ENCODE results near the gene MAGEC3. TPM values are rescaled to one million over a fixed set of nuclear protein-coding genes. Genes with fewer than 3 reads are reported as not detected.

The MAGEC3 gene
- total RNA-seq, 4 donors from 2014 or later, result not detected

DNA sequence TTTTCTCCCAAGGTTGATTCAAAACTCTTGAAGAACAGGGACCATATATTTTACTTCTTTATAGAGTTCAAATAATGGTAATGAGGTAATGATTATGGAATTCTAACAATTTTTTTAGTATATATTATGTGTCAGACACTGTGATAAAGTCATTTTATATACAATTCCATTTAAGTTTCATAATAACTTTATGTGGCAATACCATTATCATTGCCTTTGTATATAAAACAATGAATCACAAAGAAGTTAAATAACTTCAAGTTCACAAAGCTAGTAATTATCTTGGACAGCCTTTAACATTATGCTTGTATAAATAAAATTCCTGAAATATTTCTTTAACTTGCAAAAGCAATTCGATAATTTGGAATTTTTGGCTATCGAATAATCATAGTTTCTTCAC is 86.2 kb downstream of the MAGEC3 start:
- H3K36me3 ChIP-seq, result no peaks in the 10 kb centered on the region
- intact Hi-C loops (cut with DNase I), result no loop called here
- no peak for DNase-seq
- TF ChIP-seq POLR2A (IDR thresholded peaks at IDR 0.05), result no peak
- TF ChIP-seq, protein P1, sequence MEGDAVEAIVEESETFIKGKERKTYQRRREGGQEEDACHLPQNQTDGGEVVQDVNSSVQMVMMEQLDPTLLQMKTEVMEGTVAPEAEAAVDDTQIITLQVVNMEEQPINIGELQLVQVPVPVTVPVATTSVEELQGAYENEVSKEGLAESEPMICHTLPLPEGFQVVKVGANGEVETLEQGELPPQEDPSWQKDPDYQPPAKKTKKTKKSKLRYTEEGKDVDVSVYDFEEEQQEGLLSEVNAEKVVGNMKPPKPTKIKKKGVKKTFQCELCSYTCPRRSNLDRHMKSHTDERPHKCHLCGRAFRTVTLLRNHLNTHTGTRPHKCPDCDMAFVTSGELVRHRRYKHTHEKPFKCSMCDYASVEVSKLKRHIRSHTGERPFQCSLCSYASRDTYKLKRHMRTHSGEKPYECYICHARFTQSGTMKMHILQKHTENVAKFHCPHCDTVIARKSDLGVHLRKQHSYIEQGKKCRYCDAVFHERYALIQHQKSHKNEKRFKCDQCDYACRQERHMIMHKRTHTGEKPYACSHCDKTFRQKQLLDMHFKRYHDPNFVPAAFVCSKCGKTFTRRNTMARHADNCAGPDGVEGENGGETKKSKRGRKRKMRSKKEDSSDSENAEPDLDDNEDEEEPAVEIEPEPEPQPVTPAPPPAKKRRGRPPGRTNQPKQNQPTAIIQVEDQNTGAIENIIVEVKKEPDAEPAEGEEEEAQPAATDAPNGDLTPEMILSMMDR (IDR thresholded peaks at IDR 0.05), result no peak
- H3K27me3 ChIP-seq, result no peaks in the 10 kb centered on the region
- H3K4me1 ChIP-seq, result no peaks in the 10 kb centered on the region
- H3K4me3 ChIP-seq, result no peak overlapping the region
- no peak overlapping the region for H3K27ac ChIP-seq
- no peaks in the 10 kb centered on the region for H3K9me3 ChIP-seq
- WGBS, 2 donors, result 67 to 75% methylated on average over 2 of the region's 2 CpGs

DNA sequence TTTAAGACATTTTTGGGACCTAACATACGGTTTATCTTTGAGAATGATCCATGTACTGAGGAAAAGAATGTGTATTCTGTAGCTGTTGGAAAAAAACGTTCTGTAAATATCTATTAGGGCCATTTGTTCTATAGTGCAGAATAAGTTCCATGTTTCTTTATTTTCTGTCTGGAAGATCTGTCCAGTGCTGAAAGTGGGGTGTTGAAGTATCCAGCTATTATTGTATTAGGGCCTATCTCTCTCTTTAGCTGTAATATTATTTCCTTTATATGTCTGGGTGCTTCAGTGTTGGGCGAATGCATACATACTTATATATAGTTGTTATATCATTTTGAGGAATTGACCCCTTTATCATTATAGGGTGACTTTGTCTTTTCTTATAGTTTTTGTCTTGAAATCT is 90.3 kb downstream of the MAGEC3 start:
- intact Hi-C loops (cut with DNase I), result no loop called here
- Histone ChIP-seq H3K27ac (no peak overlapping the region), H3K9me3 (no peaks in the 10 kb centered on the region), H3K27me3 (no peaks in the 10 kb centered on the region), H3K36me3 (no peaks in the 10 kb centered on the region), H3K4me1 (no peaks in the 10 kb centered on the region), H3K4me3 (no peak overlapping the region)
- 43 to 65% methylated on average over 3 of the region's 3 CpGs for WGBS, 2 donors
- no peak for DNase-seq
- TF ChIP-seq, protein P1 (IDR thresholded peaks at IDR 0.05), result no peak
- no peak for TF ChIP-seq POLR2A (IDR thresholded peaks at IDR 0.05)

DNA sequence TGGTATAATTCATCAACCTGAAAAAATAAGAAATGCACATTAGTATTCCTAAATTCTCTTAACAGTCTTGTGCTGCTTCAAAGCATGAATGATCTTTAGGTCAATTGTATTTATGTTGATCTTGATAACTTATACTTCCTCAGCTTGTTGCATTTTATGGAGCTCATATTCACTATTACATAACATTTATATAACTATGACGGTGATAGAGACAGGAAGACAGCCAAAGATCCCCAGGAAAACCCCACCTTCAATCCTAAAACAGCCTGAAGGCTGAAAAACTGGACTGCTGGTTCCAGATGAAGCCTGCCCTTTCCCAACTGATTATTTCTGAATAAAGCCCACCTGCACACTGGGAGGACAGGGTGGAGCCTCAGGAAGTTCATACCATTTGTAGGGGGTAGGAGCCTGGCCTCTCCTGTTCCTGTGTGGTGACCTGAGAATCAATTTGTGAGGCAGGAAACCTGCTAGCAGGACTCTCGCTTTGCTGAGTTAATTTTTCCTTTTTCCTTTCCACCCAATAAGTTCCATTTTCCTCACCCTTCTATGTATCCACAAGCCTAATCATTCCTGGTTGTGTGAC is 96.0 kb downstream of the MAGEC3 start:
- WGBS, 2 donors, result 23 to 40% methylated on average over 2 of the region's 2 CpGs
- H3K4me3 ChIP-seq, result no peak overlapping the region
- H3K4me1 ChIP-seq, result no peaks in the 10 kb centered on the region
- no peak for TF ChIP-seq POLR2A (IDR thresholded peaks at IDR 0.05)
- TF ChIP-seq, protein P1 (IDR thresholded peaks at IDR 0.05), result no peak
- intact Hi-C loops (cut with DNase I), result no loop called here
- no peaks in the 10 kb centered on the region for H3K36me3 ChIP-seq
- H3K27me3 ChIP-seq, result no peaks in the 10 kb centered on the region
- no peak overlapping the region for H3K27ac ChIP-seq
- H3K9me3 ChIP-seq, result no peaks in the 10 kb centered on the region
- DNase-seq, result no peak

DNA sequence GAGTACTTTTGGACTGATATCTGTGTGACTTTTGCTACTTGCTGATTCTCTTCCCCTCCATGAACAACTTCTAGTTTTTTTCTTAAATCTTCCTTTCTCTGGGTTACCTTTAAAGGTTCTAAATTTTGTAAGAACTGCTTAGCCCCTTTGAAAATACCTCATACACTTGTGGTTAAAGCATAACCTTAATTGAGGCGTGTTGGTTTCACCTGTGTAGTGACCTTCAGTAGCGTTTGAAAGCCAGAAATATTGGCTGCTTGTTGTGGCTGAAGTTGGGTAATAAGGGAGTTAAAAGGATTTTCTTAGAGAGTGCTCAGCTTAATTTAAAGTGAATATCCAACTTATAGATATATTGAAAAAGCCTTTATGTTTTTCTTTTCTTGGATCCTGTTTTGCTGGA is 97.5 kb downstream of the MAGEC3 start:
- no peak for DNase-seq
- Histone ChIP-seq H3K27ac (no peak overlapping the region), H3K9me3 (no peaks in the 10 kb centered on the region), H3K4me1 (no peaks in the 10 kb centered on the region), H3K36me3 (no peaks in the 10 kb centered on the region), H3K4me3 (no peak overlapping the region), H3K27me3 (no peaks in the 10 kb centered on the region)
- WGBS, 2 donors, result 70 to 75% methylated on average over 2 of the region's 2 CpGs
- intact Hi-C loops (cut with DNase I), result no loop called here
- TF ChIP-seq, protein P1 (IDR thresholded peaks at IDR 0.05), result no peak
- TF ChIP-seq POLR2A (IDR thresholded peaks at IDR 0.05), result no peak

DNA sequence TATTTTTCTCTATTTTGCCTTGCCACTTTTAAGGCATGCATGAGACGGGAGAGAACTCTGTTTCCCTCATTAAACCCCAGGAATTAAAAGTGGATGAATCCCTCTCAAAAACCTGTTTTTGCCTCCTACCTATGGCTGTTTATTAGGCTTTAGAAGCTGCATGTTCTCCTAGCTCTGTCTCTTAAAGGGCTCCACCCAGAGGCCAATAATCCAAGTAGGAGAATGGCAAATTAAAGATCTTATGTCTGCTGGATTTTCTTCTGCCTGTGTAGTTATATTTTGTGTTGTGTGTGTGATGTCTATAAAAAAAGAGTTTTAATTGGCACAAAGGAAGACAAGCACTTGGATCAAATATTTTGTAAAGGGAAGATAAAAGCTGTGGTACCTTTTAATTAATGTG is 98.0 kb downstream of the MAGEC3 start:
- intact Hi-C loops (cut with DNase I), result no loop called here
- no peaks in the 10 kb centered on the region for H3K4me1 ChIP-seq
- TF ChIP-seq, protein P1 (IDR thresholded peaks at IDR 0.05), result no peak
- no peak for TF ChIP-seq POLR2A (IDR thresholded peaks at IDR 0.05)

More for the DNA sequence above, 98.0 kb downstream of the MAGEC3 start:
- Histone ChIP-seq H3K9me3 (no peaks in the 10 kb centered on the region), H3K27ac (no peak overlapping the region), H3K27me3 (no peaks in the 10 kb centered on the region), H3K4me3 (no peak overlapping the region), H3K36me3 (no peaks in the 10 kb centered on the region)
- WGBS, 2 donors, result 57 to 62% methylated on average over 1 of the region's 1 CpG
- no peak for DNase-seq
